Endothelial cell of umbilical vein (primary cell): ENCODE data around the gene COL5A1.

Source experiments
- CTCF ChIP-seq, 2 donors: IDR thresholded peaks; 1 replicate in 1 of 2; 2 replicates in 1 of 2; pipeline ENCODE4 v1.5.1; 2011; ENCODE audit warnings: low read length in 2 of 2, mild to moderate bottlenecking in 2 of 2, moderate library complexity in 2 of 2, control low read depth in 1 of 2, inconsistent platforms in 1 of 2, low read depth in 1 of 2; ENCODE audit not compliant: insufficient read depth in 1 of 2; ENCODE audit errors: extremely low read depth in 1 of 2
- GATA2 ChIP-seq: IDR thresholded peaks from 2 replicates; pipeline ENCODE4 v1.7.0; 2011; ENCODE audit warnings: low read depth, mild to moderate bottlenecking, moderate library complexity, mixed read lengths, low read length; ENCODE audit not compliant: insufficient read length, insufficient read depth
- JUN ChIP-seq: IDR thresholded peaks from 2 replicates; pipeline ENCODE4 v1.6.1; 2011; ENCODE audit warnings: borderline replicate concordance, low read depth; ENCODE audit not compliant: insufficient read length, insufficient read depth
- MAX ChIP-seq: IDR thresholded peaks from 2 replicates; pipeline ENCODE4 v1.6.1; 2011; ENCODE audit not compliant: insufficient read depth, insufficient read length
- POLR2A ChIP-seq: IDR thresholded peaks from 2 replicates; pipeline ENCODE4 v1.6.1; 2012; ENCODE audit warnings: low read depth, mild to moderate bottlenecking, control low read depth, low read length

- TF ChIP-seq CTCF (IDR thresholded peaks at IDR 0.05; ENCODE audit: extremely low read depth in 1 of 2, insufficient read depth in 1 of 2, low read depth in 1 of 2, low read length in 2 of 2) (no peak), JUN (no peak), MAX (no peak), POLR2A (no peak), GATA2 (no peak)
These were observed 42.2 kb downstream of the COL5A1 start for GRCh38 chr9:134683714-134684374.
